ENCODE measurements around the gene MMAB. TPM values are rescaled to one million over a fixed set of nuclear protein-coding genes. Genes with fewer than 3 reads are reported as not detected.

MMAB gene
- 43.5 TPM for total RNA-seq

DNA sequence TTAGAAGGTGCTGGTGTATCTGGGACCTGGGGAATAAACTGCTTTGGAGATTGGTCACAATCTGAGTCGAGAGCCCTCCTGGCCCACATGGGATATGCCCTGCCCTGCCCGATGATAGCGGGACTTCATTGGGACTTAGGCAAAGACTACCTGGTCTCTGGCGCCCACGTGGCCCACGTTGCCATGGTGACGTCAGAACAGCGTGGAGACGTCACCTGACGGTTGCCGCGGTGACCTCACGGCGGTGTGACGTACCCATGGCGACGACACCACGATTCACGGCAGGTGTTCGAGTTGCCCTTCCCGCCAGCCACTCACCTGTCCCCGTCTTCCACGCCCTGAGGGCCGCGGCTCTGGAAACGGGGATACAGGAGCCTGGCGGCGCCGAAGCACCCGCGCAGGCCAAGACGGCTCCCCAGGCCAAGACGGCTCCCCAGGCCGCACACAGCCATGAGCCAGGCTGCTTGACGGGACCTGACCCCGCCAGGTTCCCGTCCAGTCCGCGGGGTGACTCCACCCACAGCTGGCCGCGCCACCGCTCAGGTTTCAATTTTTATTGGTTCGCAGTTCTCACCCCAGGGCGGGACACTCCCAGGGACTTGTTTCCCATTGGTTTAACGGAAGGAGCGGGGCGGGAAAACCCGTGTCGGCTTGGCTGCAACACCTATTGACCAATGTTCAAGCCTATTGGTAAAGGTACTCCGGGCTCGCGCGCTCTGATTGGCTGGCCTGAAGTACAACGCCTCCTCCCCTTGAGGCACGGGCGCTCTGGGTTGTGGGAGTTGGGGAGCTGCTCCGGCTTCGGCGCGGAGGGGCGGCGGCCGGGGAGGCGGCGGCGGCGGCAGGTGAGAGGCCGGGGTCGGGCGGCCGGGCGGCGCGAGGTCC, at the start of gene MMAB, which contains the start of gene MVK:
TSS of gene MMAB (minus strand) at position 476 of the 885 bp plus-strand sequence. CDS start at position 452, 24 bp downstream.
TSS of gene MVK (plus strand) at position 766 of the 885 bp plus-strand sequence. CDS start 1,029 bp downstream, outside the sequence.
- Histone ChIP-seq H3K9me3 (no peaks in the 10 kb centered on the region), H3K4me3 (peak within 1 kb of the TSS; percentile 68 to 78), H3K27me3 (no peaks in the 10 kb centered on the region), H3K36me3 (peaks cover 22 to 33% of the 10 kb centered on the region in 2 donors), H3K27ac (peak within 1 kb of the TSS; percentile 64 to 78), H3K4me1 (peaks cover 0 to 12% of the 10 kb centered on the region in 2 donors)
- DNase-seq (ENCODE audit: low spot score in 2 of 2) = peak; percentile 99 to 100
- intact Hi-C loops (cut with DNase I) = loop anchor here (1.0 to 10.0 kb wide), 6 partner anchors 98 to 1962 kb away; partner anchors contain the start of genes FAM222A, FICD, GLTP and KCTD10
- TF ChIP-seq, protein P1, sequence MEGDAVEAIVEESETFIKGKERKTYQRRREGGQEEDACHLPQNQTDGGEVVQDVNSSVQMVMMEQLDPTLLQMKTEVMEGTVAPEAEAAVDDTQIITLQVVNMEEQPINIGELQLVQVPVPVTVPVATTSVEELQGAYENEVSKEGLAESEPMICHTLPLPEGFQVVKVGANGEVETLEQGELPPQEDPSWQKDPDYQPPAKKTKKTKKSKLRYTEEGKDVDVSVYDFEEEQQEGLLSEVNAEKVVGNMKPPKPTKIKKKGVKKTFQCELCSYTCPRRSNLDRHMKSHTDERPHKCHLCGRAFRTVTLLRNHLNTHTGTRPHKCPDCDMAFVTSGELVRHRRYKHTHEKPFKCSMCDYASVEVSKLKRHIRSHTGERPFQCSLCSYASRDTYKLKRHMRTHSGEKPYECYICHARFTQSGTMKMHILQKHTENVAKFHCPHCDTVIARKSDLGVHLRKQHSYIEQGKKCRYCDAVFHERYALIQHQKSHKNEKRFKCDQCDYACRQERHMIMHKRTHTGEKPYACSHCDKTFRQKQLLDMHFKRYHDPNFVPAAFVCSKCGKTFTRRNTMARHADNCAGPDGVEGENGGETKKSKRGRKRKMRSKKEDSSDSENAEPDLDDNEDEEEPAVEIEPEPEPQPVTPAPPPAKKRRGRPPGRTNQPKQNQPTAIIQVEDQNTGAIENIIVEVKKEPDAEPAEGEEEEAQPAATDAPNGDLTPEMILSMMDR (IDR thresholded peaks at IDR 0.05) = no peak

DNA sequence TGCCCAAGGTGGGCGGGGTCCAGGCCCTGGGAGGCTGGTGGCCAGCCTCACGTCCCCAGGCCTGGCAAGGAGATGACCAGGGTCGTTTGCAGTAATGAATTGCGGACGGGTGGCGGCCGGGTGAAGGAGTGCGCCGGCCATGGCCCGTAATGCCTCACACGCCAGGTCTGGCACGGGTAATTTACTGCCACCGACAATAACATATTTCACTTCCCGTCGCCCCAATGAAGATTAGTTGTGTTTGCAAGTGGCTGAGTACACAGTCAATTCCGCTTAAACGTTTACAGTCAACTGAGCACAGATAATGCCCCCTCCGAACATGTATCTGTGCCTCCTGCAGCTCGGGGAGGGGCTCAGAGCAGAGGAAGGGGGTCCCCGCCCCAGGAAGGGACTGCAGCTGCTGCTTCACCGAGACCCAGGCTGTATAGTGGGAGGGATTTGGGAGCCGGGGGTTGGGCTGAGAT, 48.6 kb upstream of the MMAB start:
- no peaks in the 10 kb centered on the region for H3K9me3 ChIP-seq
- no peaks in the 10 kb centered on the region for H3K36me3 ChIP-seq
- intact Hi-C loops (cut with DNase I) = no loop called here
- no peak overlapping the region for H3K27ac ChIP-seq
- TF ChIP-seq, protein P1 (IDR thresholded peaks at IDR 0.05) = no peak
- H3K4me1 ChIP-seq = no peaks in the 10 kb centered on the region
- DNase-seq (ENCODE audit: low spot score in 2 of 2) = no peak
- no peak overlapping the region for H3K4me3 ChIP-seq
- no peaks in the 10 kb centered on the region for H3K27me3 ChIP-seq

DNA sequence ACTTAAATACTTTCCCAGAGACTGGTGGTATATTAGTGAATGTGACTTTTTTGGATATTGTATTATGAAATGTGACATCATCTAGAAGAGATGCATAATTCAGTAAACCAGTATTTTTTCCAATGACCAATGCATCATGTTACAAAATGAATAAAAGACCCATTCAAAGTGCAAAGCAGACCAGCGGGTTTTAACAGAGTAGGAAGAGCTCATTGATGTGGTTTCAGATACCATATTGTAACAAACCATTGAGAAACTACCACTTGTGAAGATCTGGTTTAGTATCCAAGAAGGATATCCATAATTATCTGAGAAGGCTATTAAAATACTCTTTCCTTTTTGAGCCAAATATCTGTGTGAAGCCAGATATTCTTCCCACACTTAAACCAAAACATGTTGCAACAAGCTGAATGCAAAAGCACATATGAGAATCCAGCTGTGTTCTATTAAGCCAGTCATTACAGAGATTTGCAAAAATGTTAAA, 47.9 kb upstream of the MMAB start:
- Histone ChIP-seq H3K4me3 (no peak overlapping the region), H3K4me1 (no peaks in the 10 kb centered on the region), H3K36me3 (no peaks in the 10 kb centered on the region), H3K27me3 (no peaks in the 10 kb centered on the region), H3K27ac (no peak overlapping the region), H3K9me3 (no peaks in the 10 kb centered on the region)
- DNase-seq (ENCODE audit: low spot score in 2 of 2) = no peak
- TF ChIP-seq, protein P1 (IDR thresholded peaks at IDR 0.05) = no peak
- intact Hi-C loops (cut with DNase I) = no loop called here

DNA sequence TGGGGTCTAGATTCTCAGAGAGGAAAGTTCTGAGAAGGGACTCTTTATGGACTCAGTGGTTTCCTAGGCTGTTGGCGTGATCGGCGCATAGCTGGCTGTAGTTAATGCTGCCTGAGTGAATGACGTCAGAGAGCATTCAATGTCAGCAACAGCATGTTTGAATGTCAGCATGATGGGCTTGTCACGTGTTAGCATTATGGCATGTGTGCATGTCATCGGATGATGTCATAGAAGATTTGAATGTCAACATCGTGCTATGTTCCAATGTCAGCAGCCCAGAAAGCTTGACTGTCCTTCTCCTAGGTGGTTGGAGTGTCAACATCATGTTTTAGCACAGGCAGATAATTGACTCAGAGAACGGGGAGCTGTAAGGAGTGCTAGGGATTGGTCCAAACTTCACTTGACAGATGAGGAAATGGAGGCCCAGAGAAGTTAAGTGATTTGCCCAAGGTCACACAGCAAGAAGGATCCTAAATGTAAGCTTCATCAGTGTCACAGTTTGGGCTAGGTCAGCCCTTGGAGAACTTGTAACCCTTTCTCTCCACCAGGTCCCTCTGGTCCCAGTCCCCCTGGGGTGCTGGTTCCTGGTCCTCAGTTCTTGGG, 45.8 kb upstream of the MMAB start:
- intact Hi-C loops (cut with DNase I) = no loop called here

DNA sequence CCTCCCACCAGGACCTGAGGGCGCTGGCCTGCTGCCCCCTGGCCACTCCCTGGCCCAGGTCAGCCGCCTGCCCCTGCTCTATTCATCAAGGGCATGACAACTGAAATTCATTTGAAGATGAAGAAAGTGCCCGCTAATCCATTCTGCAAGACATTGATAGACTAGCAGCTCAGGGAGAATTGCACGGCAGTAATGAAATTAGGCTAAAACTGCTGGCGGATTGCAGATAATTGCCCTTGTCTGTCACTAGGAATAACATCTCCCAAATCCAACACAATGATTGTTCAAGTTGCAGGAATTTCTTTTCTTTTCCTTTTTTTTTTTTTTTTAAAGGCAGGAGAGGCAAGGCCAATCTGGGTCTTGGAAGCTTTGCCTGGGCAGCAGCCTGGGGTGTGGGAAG, 44.8 kb upstream of the MMAB start:
- Histone ChIP-seq H3K4me1 (no peaks in the 10 kb centered on the region), H3K27ac (no peak overlapping the region), H3K27me3 (no peaks in the 10 kb centered on the region), H3K36me3 (no peaks in the 10 kb centered on the region), H3K9me3 (no peaks in the 10 kb centered on the region), H3K4me3 (no peak overlapping the region)
- intact Hi-C loops (cut with DNase I) = no loop called here
- no peak for DNase-seq (ENCODE audit: low spot score in 2 of 2)
- TF ChIP-seq, protein P1 (IDR thresholded peaks at IDR 0.05) = no peak

More for the DNA sequence above, 45.8 kb upstream of the MMAB start:
- H3K36me3 ChIP-seq = no peaks in the 10 kb centered on the region
- DNase-seq (ENCODE audit: low spot score in 2 of 2) = no peak
- H3K9me3 ChIP-seq = no peaks in the 10 kb centered on the region
- no peaks in the 10 kb centered on the region for H3K4me1 ChIP-seq
- H3K27ac ChIP-seq = no peak overlapping the region
- TF ChIP-seq, protein P1 (IDR thresholded peaks at IDR 0.05) = no peak
- no peaks in the 10 kb centered on the region for H3K27me3 ChIP-seq
- H3K4me3 ChIP-seq = no peak overlapping the region

Data from ascending aorta (tissue), 2 donors.